Prostate gland (tissue), 2 donors: ENCODE measurements around the gene DHRS7.

Experiments used
- CTCF ChIP-seq, 4 experiments: fragments of 200-600 bp in 2 of 4; fragments of 450-650 bp in 2 of 4; sonication (generic) in 2 of 4; IDR thresholded peaks; 1 replicate in 3 of 4; 2 replicates in 1 of 4; pipeline ENCODE4 v1.5.1; 2016 to 2019; ENCODE audit warnings: antibody characterized with exemption in 4 of 4, mild to moderate bottlenecking in 2 of 4, moderate library complexity in 2 of 4
- POLR2A ChIP-seq: fragments of 450-650 bp; IDR thresholded peaks from one replicate; pipeline ENCODE4 v1.6.1; 2016; ENCODE audit warnings: antibody characterized with exemption, mild to moderate bottlenecking
- POLR2AphosphoS5 ChIP-seq: sonication (generic); formaldehyde crosslinking; IDR thresholded peaks from one replicate; pipeline ENCODE4 v1.6.1; 2017; ENCODE audit warnings: antibody characterized with exemption

GRCh38 chr14:60174352-60175254 lies 9.4 kb upstream of the DHRS7 start:
- TF ChIP-seq CTCF (IDR thresholded peaks at IDR 0.05) = no peak
- TF ChIP-seq POLR2A = no peak
- TF ChIP-seq POLR2AphosphoS5 = no peak
